Dermis blood vessel endothelial cell (primary cell): ENCODE data around the gene ZNF143. TPM values are rescaled to one million over a fixed set of nuclear protein-coding genes. Genes with fewer than 3 reads are reported as not detected.
"Not testable (repeated sequence)": the region's sequence is repeated elsewhere in the genome, so short reads cannot be mapped to it uniquely, and the experiment has no call there.

Experiments
- DNase-seq: peaks from one replicate; pipeline ENCODE4 v3.0.0; 2010
- total RNA-seq: library from RNA; depleted of rRNA; stranded (reverse); fragments of >200 nt; gene quantifications from 2 replicates; pipeline ENCODE4 v1.2.3, GENCODE V29; 2014

Gene ZNF143
- total RNA-seq, 1 donor from 2014 or later: 30.1 TPM

DNA sequence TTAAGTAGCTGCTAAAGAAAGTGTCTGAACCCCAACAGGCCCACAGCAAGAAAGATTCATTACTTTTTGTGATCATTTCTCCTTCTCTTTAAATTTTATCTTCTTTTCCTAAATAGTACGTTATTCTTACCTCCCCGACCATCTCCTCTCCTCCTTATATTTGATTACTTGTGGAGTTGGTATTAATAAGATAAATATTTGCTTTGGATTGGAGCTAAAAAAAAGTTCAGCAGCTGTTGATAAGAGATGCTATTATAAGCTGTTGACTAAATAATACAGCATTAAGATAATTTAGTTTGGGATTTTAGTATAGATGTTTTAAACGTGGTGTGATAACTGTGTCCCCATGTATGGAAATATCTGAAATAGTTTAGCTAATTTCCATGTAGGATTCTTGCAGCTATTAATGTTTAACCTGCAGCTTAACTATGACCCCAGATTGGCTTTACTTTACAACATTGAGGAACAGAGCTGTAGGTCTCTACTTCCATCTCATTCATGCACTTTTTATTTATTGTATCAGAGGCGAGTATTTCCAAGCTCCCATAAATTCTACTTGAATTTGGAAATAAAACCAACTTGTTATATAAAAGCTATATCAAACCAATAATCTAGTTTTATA is 37.8 kb downstream of the ZNF143 start:
- no peak for DNase-seq

- DNase-seq: peak; percentile 91
These were observed 45.9 kb downstream of the ZNF143 start for GRCh38 chr11:9506489-9507276.

- no peak for DNase-seq
These were observed 46.4 kb downstream of the ZNF143 start for GRCh38 chr11:9507277-9507580.

- no peak for DNase-seq
These were observed 48.2 kb downstream of the ZNF143 start for GRCh38 chr11:9509041-9509440.

- DNase-seq: no peak
These were observed 51.7 kb downstream of the ZNF143 start for GRCh38 chr11:9512370-9513019.

DNA sequence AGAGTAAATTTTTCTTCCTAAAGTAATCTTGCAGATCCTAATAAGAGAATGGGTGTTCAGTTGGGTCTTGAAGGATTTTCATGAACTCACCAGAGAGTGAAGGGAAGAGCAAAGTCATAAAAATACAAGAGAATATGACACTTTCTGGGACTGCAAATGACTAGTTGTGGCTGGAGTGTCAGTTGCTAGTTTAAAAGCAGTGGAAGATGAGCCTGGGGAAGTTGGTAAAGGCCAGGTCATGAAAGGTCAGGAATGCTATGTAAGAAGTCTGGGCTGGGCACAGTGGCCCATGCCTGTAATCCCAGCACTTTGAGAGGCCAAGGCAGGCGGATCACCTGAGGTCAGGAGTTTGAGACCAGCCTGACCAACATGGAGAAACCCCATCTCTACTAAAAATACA is 53.8 kb downstream of the ZNF143 start:
- not testable (repeated sequence) for DNase-seq

DNA sequence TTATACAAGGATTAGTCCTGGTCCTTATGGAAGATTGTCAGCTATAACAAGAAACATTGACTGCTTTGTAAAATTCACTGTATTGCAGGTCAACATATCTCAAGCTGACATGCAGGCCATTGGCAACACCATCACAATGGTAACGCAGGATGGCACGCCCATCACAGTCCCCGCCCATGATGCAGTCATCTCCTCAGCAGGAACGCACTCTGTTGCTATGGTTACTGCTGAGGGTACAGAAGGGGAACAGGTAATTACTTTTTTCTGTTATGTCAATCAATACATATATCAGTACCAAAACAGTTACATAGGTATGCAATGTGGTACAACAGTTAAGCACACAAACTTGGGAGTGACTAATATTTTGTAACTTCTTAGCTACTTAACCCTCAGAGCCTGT is 55.3 kb downstream of the ZNF143 start:
- DNase-seq: peak; percentile 19

DNA sequence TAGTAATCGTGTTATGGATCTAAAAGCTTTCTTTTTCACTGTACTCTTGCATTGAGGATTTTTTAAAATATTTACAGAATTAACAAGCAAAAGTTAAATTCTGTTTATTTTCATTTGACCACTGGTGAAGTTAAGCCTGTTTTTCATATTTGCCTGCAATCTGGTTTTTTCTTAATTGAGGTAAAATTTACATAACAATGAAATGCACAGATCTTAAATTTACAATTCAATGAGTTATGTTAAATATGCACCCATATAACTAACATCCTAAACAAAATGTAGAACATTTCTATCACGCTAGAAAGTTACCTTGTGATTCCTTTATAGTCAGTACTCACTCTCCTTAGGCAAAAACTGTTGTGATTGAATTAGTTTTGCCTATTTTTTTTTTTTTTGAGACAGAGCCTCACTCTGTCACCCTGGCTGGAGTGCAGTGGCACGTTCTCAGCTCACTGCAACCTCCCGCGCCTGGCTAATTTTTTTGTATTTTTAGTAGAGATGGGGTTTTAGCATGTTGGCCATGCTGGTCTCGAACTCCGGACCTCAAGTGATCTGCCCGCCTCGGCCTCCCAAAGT is 58.1 kb downstream of the ZNF143 start:
- DNase-seq: no peak

- DNase-seq: no peak
These were observed 63.2 kb downstream of the ZNF143 start for GRCh38 chr11:9524001-9524400.

DNA sequence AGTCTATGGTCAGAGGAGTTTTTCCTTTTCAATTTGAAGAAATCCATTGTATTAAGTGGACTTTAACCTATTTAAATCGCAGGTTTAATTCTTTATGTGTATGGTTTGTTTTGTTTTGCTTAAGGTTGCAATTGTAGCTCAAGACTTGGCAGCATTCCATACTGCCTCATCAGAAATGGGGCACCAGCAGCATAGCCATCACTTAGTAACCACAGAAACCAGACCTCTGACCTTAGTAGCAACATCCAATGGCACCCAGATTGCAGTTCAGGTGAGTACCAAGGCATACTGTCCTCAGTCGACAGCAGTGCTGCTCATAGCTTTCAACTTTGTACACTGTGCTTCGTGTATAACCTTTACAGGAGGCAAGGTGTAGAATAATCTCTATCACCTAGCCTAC is 64.3 kb downstream of the ZNF143 start:
- peak; percentile 26 for DNase-seq

- peak; percentile 93 for DNase-seq
These were observed 66.8 kb downstream of the ZNF143 start for GRCh38 chr11:9527481-9528135.

DNA sequence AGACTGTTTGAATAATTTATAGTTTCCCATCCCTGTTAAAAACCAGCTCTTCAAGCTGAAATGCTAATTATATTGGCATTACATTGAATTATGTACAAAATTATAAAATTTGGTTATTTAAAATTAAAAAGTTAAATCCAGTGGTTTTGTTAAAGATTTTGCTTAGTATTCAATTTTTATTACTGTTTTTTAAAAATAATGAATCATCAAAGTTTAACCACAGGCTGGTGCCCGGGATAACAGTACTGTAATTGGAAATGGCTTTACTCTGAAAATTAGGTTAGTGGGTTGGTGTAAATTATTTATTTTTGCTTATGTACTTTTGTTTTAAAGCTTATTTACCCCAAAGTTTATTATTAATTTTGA is 67.3 kb downstream of the ZNF143 start:
- DNase-seq: no peak

- DNase-seq: no peak
These were observed 67.9 kb downstream of the ZNF143 start for GRCh38 chr11:9528573-9529333.

GRCh38 chr11:9529334-9529650 is 68.5 kb downstream of the ZNF143 start:
- no peak for DNase-seq

GRCh38 chr11:9530020-9530621 is 69.3 kb downstream of the ZNF143 start:
- DNase-seq: no peak

- no peak for DNase-seq
These were observed 70.3 kb downstream of the ZNF143 start for GRCh38 chr11:9530901-9531625.

- DNase-seq: no peak
These were observed 72.2 kb downstream of the ZNF143 start for GRCh38 chr11:9533058-9533457.

DNA sequence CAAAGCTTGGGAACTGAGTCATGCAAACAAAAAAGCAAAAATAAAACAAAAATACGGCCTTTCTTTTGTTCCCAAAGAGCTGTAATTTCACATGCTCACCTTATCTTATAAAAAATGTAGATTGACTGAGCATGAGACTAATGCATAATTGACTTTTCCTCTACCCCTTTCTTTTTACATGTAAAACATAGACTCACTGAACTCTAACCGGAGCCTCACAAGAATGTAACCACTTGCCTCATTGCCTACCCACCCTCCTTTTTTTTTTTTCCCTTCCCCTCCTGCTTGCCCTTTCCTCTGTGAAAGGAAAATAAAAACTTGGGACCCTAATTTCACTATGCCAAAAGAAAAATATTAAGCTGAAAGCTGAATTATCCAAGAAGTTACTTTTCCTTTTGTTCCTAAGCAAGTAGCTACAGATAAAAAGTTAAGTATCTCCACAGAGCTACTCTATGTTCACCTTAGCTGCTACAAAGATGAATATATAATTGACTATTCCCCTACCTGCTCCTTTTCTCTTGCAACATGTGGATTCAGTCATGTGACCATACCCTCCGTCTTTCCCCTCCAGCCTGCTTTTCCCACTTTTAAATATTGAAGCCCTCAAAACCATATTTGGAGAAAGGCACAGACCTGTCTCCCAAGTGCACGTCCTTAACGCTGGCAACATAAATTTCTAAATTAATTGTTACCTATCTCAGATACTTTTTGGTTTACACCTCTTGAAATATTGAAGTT is 73.1 kb downstream of the ZNF143 start:
- no peak for DNase-seq

DNA sequence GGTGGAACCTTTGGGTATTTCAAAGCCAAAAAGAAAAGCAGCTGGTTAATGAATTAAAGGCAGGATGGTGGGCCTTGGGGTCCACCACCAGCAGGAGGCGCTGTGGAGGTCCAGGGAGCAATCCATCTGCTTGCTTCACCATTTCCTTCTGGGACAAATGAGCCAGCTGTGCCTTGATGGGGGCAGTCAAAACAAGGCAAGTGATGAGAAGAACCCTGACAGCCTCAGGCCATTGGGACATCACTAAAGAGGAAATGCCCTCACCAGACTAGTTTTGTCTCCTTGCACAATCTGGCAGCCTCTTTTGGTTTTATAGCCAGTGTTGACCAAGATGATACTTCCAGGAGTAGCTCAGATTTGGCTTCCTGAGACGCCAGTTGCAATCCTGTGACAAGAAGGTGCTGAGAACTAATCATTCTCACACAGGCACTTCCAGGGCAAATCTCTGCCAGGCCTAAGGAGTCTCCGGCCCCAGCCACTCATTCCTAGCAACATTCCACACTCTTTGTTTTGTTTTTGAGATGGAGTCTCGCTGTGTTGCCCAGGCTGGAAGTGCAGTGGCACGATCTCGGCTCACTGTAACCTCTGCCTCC is 74.5 kb downstream of the ZNF143 start:
- peak; percentile 80 for DNase-seq

DNA sequence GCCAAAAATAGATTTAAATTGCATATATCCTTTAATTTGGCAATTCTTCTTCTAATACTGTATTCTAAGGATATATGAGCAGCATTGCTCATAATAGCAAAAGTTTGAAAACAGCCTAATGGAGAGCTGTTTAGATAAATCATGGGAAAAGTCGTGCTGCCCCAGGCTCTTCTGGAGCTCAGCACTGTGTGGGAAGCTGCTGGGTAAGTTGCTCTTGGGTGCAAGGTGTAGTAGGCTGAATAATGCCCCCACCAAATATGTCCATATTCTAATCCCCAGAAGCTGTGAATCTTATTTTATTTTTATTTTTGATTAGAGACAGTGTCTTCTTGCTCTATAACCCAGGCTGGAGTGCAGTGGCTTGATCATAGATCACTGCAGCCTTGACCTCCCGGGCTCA is 77.7 kb downstream of the ZNF143 start:
- DNase-seq: no peak
